Measurements from ENCODE around the gene TKT. TPM values are rescaled to one million over a fixed set of nuclear protein-coding genes. Genes with fewer than 3 reads are reported as not detected.

Gene TKT
- total RNA-seq = 100 to 1,000 TPM in 1 of 2 donors, 10 to 100 TPM in 1; 79.2 to 202 TPM
- 100 to 1,000 TPM in 1 of 2 donors, 10 to 100 TPM in 1; 18.1 to 178 TPM for polyA plus RNA-seq

- DNase-seq (ENCODE audit: low spot score) = peak; percentile 93
- Histone ChIP-seq H3K4me3 (ENCODE audit: low read depth in 1 of 3, low read length in 3 of 3) (peak within 1 kb of the TSS; percentile 76 to 81 (median 80)), H3K9me3 (ENCODE audit: control insufficient read depth in 4 of 4, low read length in 3 of 4) (no peaks in the 10 kb centered on the region), H3K27me3 (ENCODE audit: control insufficient read depth in 4 of 4, insufficient read depth in 4 of 4, low read length in 3 of 4) (no peaks in the 10 kb centered on the region), H3K36me3 (ENCODE audit: control insufficient read depth in 4 of 4, insufficient read depth in 3 of 4, low read depth in 1 of 4, low read length in 3 of 4) (no peaks in the 10 kb centered on the region), H3K9ac (ENCODE audit: low read depth in 1 of 2, low read length in 2 of 2) (peak within 1 kb of the TSS; percentile 64 to 75), H3K27ac (ENCODE audit: low read depth in 1 of 2, low read length in 2 of 2) (peak within 1 kb of the TSS; percentile 76 to 78), H3K4me1 (ENCODE audit: control insufficient read depth in 4 of 4, insufficient read depth in 4 of 4, low read length in 3 of 4) (peaks cover 7 to 18% (median 13%) of the 10 kb centered on the region in 4 donors)
- 13% methylated on average over 66 of the region's 66 CpGs for WGBS
- TF ChIP-seq RXRA (IDR thresholded peaks at IDR 0.05) = no peak
- peak; percentile 93 for TF ChIP-seq REST (IDR thresholded peaks at IDR 0.05)
- TF ChIP-seq RAD21 (IDR thresholded peaks at IDR 0.05) = no peak
- no peak for TF ChIP-seq MAX (IDR thresholded peaks at IDR 0.05)
- TF ChIP-seq YY1 (IDR thresholded peaks at IDR 0.05) = no peak
- no peak for TF ChIP-seq HNF4A (conservative IDR thresholded peaks at IDR 0.05)
- TF ChIP-seq FOXA1 (IDR thresholded peaks at IDR 0.05) = no peak
- peak; percentile 44 for TF ChIP-seq SP1 (IDR thresholded peaks at IDR 0.05)
These were observed at the start of gene TKT for GRCh38 chr3:53255775-53256703. TSS of gene TKT (minus strand) at chr3:53256022. CDS start at chr3:53255942, 80 bp downstream.

GRCh38 chr3:53303957-53304356, 48.1 kb upstream of the TKT start:
- H3K4me3 ChIP-seq (ENCODE audit: low read depth in 1 of 3, low read length in 3 of 3) = no peak overlapping the region
- no peak overlapping the region for H3K27ac ChIP-seq (ENCODE audit: low read depth in 1 of 2, low read length in 2 of 2)
- peaks cover 0 to 12% (median 10%) of the 10 kb centered on the region in 4 donors for H3K4me1 ChIP-seq (ENCODE audit: control insufficient read depth in 4 of 4, insufficient read depth in 4 of 4, low read length in 3 of 4)
- H3K9ac ChIP-seq (ENCODE audit: low read depth in 1 of 2, low read length in 2 of 2) = no peak overlapping the region
- DNase-seq (ENCODE audit: low spot score) = no peak
- TF ChIP-seq RXRA (IDR thresholded peaks at IDR 0.05) (peak in 1 of 2 donors; percentile 34), HNF4G (IDR thresholded peaks at IDR 0.05) (no peak), YY1 (IDR thresholded peaks at IDR 0.05) (no peak), GABPA (IDR thresholded peaks at IDR 0.05 in 1 of 2, conservative IDR thresholded peaks at IDR 0.05 in 1 of 2) (no peak), EGR1 (IDR thresholded peaks at IDR 0.05; ENCODE audit: low read depth in 2 of 2) (no peak), MAX (IDR thresholded peaks at IDR 0.05) (no peak), HNF4A (conservative IDR thresholded peaks at IDR 0.05) (peak; percentile 52 to 57), REST (IDR thresholded peaks at IDR 0.05) (no peak), SP1 (IDR thresholded peaks at IDR 0.05) (peak; percentile 21), FOXA1 (IDR thresholded peaks at IDR 0.05) (no peak)
- 34% methylated on average over 3 of the region's 3 CpGs for WGBS
- no peaks in the 10 kb centered on the region for H3K27me3 ChIP-seq (ENCODE audit: control insufficient read depth in 4 of 4, insufficient read depth in 4 of 4, low read length in 3 of 4)
- no peaks in the 10 kb centered on the region for H3K9me3 ChIP-seq (ENCODE audit: control insufficient read depth in 4 of 4, low read length in 3 of 4)
- peaks cover 7 to 19% (median 10%) of the 10 kb centered on the region in 4 donors for H3K36me3 ChIP-seq (ENCODE audit: control insufficient read depth in 4 of 4, insufficient read depth in 3 of 4, low read depth in 1 of 4, low read length in 3 of 4)

Measured in liver (tissue), 9 donors.